ENCODE results near the gene DPRX. TPM values are rescaled to one million over a fixed set of nuclear protein-coding genes. Genes with fewer than 3 reads are reported as not detected.

DPRX gene
- total and polyA plus RNA-seq, 2 of the 13 experiments (the other 11 are each of a cell fraction or from before 2014, with no cell fraction given), result not detected

DNA sequence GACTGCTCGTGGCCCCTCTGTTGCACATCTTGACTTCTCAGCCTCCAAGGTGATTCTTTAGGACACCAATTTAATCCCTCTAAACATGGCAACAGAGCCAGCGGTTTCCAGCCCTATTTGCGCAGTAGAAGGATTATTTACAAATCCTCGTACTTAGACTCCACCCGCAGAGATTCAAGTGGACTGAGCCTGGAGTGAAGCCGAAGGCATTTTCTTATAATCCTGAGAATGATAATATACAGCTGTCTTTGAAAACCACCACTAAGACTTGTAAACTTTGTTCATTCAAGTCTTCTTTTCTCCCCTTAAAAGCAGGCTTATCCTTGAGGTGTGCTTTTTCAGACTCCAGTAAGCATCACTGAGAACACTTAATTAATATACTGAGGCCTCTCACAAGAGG is 4.8 kb upstream of the DPRX start (continued):
- TF ChIP-seq, protein P1, sequence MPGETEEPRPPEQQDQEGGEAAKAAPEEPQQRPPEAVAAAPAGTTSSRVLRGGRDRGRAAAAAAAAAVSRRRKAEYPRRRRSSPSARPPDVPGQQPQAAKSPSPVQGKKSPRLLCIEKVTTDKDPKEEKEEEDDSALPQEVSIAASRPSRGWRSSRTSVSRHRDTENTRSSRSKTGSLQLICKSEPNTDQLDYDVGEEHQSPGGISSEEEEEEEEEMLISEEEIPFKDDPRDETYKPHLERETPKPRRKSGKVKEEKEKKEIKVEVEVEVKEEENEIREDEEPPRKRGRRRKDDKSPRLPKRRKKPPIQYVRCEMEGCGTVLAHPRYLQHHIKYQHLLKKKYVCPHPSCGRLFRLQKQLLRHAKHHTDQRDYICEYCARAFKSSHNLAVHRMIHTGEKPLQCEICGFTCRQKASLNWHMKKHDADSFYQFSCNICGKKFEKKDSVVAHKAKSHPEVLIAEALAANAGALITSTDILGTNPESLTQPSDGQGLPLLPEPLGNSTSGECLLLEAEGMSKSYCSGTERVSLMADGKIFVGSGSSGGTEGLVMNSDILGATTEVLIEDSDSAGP (CRISPR knock-in tag; IDR thresholded peaks at IDR 0.05; ENCODE audit: borderline replicate concordance), result no peak
- no peak for TF ChIP-seq ARNTL (CRISPR knock-in tag; IDR thresholded peaks at IDR 0.05)
- no peak for TF ChIP-seq ZNF841 (CRISPR knock-in tag; IDR thresholded peaks at IDR 0.05; ENCODE audit: borderline replicate concordance)
- TF ChIP-seq NR2F6 (IDR thresholded peaks at IDR 0.05), result no peak
- TF ChIP-seq NR2F6 (CRISPR knock-in tag; IDR thresholded peaks at IDR 0.05), result no peak
- TF ChIP-seq, protein P2, sequence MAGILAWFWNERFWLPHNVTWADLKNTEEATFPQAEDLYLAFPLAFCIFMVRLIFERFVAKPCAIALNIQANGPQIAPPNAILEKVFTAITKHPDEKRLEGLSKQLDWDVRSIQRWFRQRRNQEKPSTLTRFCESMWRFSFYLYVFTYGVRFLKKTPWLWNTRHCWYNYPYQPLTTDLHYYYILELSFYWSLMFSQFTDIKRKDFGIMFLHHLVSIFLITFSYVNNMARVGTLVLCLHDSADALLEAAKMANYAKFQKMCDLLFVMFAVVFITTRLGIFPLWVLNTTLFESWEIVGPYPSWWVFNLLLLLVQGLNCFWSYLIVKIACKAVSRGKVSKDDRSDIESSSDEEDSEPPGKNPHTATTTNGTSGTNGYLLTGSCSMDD (CRISPR knock-in tag; IDR thresholded peaks at IDR 0.05), result no peak
- no peak for TF ChIP-seq PCBP2 (optimal IDR thresholded peaks at IDR 0.05; ENCODE audit: low read depth, low read length, poor library complexity, severe bottlenecking)

DNA sequence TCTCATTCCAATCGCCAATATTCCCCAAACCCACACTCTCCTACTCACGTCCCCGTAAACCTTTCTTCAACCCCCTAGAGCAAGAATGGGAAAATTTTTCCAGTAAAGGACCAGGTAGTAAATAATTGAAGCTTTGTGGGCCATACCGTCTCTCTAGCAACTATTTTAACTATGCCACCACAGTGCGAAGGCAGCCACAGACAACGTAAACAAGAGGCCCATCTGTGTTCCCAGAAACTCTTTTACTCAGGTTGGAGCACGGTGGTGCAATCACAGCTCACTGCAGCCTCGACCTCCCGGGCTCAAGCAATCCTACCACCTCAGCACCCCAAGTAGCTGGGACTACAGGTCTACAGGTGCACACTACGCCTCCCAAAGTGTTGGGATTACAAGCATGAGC is 3.0 kb downstream of the DPRX start:
- Histone ChIP-seq H3K9me3 (ENCODE audit: low read length) (no peaks in the 10 kb centered on the region), H3K27me3 (ENCODE audit: control insufficient read depth in 1 of 2, insufficient read depth in 2 of 2, low read length in 2 of 2) (no peaks in the 10 kb centered on the region), H2AFZ (ENCODE audit: low read length) (peak overlapping the region; percentile 9), H3K4me2 (ENCODE audit: low read depth, low read length) (0 out of 2 replicates have a peak overlapping the region, but pooled peaks have one; percentile 13), H3K79me2 (ENCODE audit: insufficient read depth, low read length) (no peaks in the 10 kb centered on the region), H3K36me3 (replicated peaks in 1 of 2; ENCODE audit: control insufficient read depth in 1 of 2, insufficient read depth in 2 of 2, low read length in 2 of 2) (no peaks in the 10 kb centered on the region), H4K20me1 (ENCODE audit: insufficient read depth, low read length) (no peaks in the 10 kb centered on the region), H3K9ac (ENCODE audit: insufficient read depth, low read depth, low read length) (no peak overlapping the region), H3K4me1 (ENCODE audit: insufficient read depth, low read length) (peaks cover 32% of the 10 kb centered on the region), H3K27ac (ENCODE audit: extremely low read length, insufficient read depth, low read length) (peak overlapping the region; percentile 3), H3K4me3 (replicated peaks in 1 of 3; ENCODE audit: insufficient read depth in 1 of 3, low read depth in 2 of 3, low read length in 3 of 3) (no peak overlapping the region)
- BruUV-seq (replicated peaks), result no TSS peak
- DNase-seq (ENCODE audit: low spot score), result peak; percentile 64
- FAIRE-seq, result no peak
- in situ Hi-C loops (cut with HindIII; ENCODE audit: extremely low pct_ligation_motif_present, low pct_unique_long_range_greater_than_20kb), result no loop called here
- WGBS (ENCODE audit: low lambda C conversion rate), result 33% methylated on average over 8 of the region's 10 CpGs
- intact Hi-C loops (cut with micrococcal nuclease; ENCODE audit: unreplicated experiment), result no loop called here
- ATAC-seq, result peak; percentile 45; the same call in 1 of the 3 replicates
- ChIA-PET CTCF (ENCODE audit: low intra/inter-chr PET ratio, low total read pairs) (no interaction called here), POLR2A (no interaction called here)
- TF ChIP-seq ERF (CRISPR knock-in tag; IDR thresholded peaks at IDR 0.05) (0 out of 2 replicates have a peak, but pooled peaks have one; percentile 27), EEA1 (CRISPR knock-in tag; IDR thresholded peaks at IDR 0.05; ENCODE audit: borderline replicate concordance) (no peak), CEBPG (CRISPR knock-in tag; IDR thresholded peaks at IDR 0.05) (peak; percentile 46), PCBP2 (optimal IDR thresholded peaks at IDR 0.05; ENCODE audit: low read depth, low read length, poor library complexity, severe bottlenecking) (no peak), SMARCC2 (IDR thresholded peaks at IDR 0.05) (no peak), BCL6 (CRISPR knock-in tag; IDR thresholded peaks at IDR 0.05) (peak; percentile 65)
- TF ChIP-seq, protein P3, sequence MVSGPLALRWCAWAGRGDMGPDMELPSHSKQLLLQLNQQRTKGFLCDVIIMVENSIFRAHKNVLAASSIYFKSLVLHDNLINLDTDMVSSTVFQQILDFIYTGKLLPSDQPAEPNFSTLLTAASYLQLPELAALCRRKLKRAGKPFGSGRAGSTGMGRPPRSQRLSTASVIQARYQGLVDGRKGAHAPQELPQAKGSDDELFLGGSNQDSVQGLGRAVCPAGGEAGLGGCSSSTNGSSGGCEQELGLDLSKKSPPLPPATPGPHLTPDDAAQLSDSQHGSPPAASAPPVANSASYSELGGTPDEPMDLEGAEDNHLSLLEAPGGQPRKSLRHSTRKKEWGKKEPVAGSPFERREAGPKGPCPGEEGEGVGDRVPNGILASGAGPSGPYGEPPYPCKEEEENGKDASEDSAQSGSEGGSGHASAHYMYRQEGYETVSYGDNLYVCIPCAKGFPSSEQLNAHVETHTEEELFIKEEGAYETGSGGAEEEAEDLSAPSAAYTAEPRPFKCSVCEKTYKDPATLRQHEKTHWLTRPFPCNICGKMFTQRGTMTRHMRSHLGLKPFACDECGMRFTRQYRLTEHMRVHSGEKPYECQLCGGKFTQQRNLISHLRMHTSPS (CRISPR knock-in tag; IDR thresholded peaks at IDR 0.05; ENCODE audit: low read depth), result no peak
- TF ChIP-seq, protein P4, sequence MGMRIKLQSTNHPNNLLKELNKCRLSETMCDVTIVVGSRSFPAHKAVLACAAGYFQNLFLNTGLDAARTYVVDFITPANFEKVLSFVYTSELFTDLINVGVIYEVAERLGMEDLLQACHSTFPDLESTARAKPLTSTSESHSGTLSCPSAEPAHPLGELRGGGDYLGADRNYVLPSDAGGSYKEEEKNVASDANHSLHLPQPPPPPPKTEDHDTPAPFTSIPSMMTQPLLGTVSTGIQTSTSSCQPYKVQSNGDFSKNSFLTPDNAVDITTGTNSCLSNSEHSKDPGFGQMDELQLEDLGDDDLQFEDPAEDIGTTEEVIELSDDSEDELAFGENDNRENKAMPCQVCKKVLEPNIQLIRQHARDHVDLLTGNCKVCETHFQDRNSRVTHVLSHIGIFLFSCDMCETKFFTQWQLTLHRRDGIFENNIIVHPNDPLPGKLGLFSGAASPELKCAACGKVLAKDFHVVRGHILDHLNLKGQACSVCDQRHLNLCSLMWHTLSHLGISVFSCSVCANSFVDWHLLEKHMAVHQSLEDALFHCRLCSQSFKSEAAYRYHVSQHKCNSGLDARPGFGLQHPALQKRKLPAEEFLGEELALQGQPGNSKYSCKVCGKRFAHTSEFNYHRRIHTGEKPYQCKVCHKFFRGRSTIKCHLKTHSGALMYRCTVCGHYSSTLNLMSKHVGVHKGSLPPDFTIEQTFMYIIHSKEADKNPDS (CRISPR knock-in tag; IDR thresholded peaks at IDR 0.05), result no peak
- TF ChIP-seq, protein P5, sequence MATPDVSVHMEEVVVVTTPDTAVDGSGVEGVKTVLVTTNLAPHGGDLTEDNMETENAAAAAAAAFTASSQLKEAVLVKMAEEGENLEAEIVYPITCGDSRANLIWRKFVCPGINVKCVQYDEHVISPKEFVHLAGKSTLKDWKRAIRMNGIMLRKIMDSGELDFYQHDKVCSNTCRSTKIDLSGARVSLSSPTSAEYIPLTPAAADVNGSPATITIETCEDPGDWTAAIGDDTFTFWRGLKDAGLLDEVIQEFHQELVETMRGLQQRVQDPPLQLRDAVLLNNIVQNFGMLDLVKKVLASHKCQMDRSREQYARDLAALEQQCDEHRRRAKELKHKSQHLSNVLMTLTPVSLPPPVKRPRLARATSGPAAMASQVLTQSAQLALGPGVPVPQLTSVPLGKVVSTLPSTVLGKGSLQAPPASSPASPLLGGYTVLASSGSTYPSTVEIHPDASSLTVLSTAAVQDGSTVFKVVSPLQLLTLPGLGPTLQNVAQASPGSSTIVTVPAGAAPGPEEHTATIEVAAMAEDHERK (CRISPR knock-in tag; IDR thresholded peaks at IDR 0.05; ENCODE audit: low read depth), result no peak
